ENCODE results near the gene WASF3.

WASF3 gene

GRCh38 chr13:26557393-26558073 is at the start of gene WASF3:
Gene WASF3 (plus strand): TSS chr13:26557683. CDS start chr13:26642271, 84,588 bp downstream.
- Histone ChIP-seq H3K27ac (ENCODE audit: low read depth, low read length) (peak within 1 kb of the TSS; percentile 52), H3K4me3 (ENCODE audit: low read depth in 1 of 2, low read length in 2 of 2) (peak within 1 kb of the TSS; percentile 63 to 85), H3K27me3 (ENCODE audit: control insufficient read depth in 1 of 2, insufficient read depth in 2 of 2, low read length in 2 of 2) (peaks cover 0 to 4% of the 10 kb centered on the region in 2 donors), H3K9me3 (ENCODE audit: low read length) (no peaks in the 10 kb centered on the region), H3K9ac (ENCODE audit: low read length) (no peak within 1 kb of the TSS), H3K36me3 (ENCODE audit: insufficient read depth, low read length) (no peaks in the 10 kb centered on the region), H3K4me1 (ENCODE audit: insufficient read depth, low read length) (no peaks in the 10 kb centered on the region)

GRCh38 chr13:26508885-26509284 is 48.6 kb upstream of the WASF3 start:
- Histone ChIP-seq H3K9me3 (ENCODE audit: low read length) (no peaks in the 10 kb centered on the region), H3K27ac (ENCODE audit: low read depth, low read length) (no peak overlapping the region), H3K9ac (ENCODE audit: low read length) (no peak overlapping the region), H3K4me3 (ENCODE audit: low read depth in 1 of 2, low read length in 2 of 2) (no peak overlapping the region), H3K27me3 (ENCODE audit: control insufficient read depth in 1 of 2, insufficient read depth in 2 of 2, low read length in 2 of 2) (no peaks in the 10 kb centered on the region), H3K4me1 (ENCODE audit: insufficient read depth, low read length) (no peaks in the 10 kb centered on the region), H3K36me3 (ENCODE audit: insufficient read depth, low read length) (no peaks in the 10 kb centered on the region)

GRCh38 chr13:26509491-26509890 is 48.0 kb upstream of the WASF3 start:
- Histone ChIP-seq H3K4me1 (ENCODE audit: insufficient read depth, low read length) (no peaks in the 10 kb centered on the region), H3K27ac (ENCODE audit: low read depth, low read length) (no peak overlapping the region), H3K9ac (ENCODE audit: low read length) (no peak overlapping the region), H3K36me3 (ENCODE audit: insufficient read depth, low read length) (no peaks in the 10 kb centered on the region), H3K4me3 (ENCODE audit: low read depth in 1 of 2, low read length in 2 of 2) (no peak overlapping the region), H3K9me3 (ENCODE audit: low read length) (no peaks in the 10 kb centered on the region), H3K27me3 (ENCODE audit: control insufficient read depth in 1 of 2, insufficient read depth in 2 of 2, low read length in 2 of 2) (no peaks in the 10 kb centered on the region)

- H3K36me3 ChIP-seq (ENCODE audit: insufficient read depth, low read length), result no peaks in the 10 kb centered on the region
- H3K9me3 ChIP-seq (ENCODE audit: low read length), result no peaks in the 10 kb centered on the region
- H3K27ac ChIP-seq (ENCODE audit: low read depth, low read length), result no peak overlapping the region
- no peaks in the 10 kb centered on the region for H3K27me3 ChIP-seq (ENCODE audit: control insufficient read depth in 1 of 2, insufficient read depth in 2 of 2, low read length in 2 of 2)
- H3K4me3 ChIP-seq (ENCODE audit: low read depth in 1 of 2, low read length in 2 of 2), result no peak overlapping the region
- no peaks in the 10 kb centered on the region for H3K4me1 ChIP-seq (ENCODE audit: insufficient read depth, low read length)
- no peak overlapping the region for H3K9ac ChIP-seq (ENCODE audit: low read length)
These were observed 43.6 kb upstream of the WASF3 start for GRCh38 chr13:26513931-26514330.

GRCh38 chr13:26515721-26516120 is 41.8 kb upstream of the WASF3 start:
- H3K4me3 ChIP-seq (ENCODE audit: low read depth in 1 of 2, low read length in 2 of 2), result no peak overlapping the region
- no peaks in the 10 kb centered on the region for H3K27me3 ChIP-seq (ENCODE audit: control insufficient read depth in 1 of 2, insufficient read depth in 2 of 2, low read length in 2 of 2)
- H3K9ac ChIP-seq (ENCODE audit: low read length), result no peak overlapping the region
- no peaks in the 10 kb centered on the region for H3K9me3 ChIP-seq (ENCODE audit: low read length)
- no peak overlapping the region for H3K27ac ChIP-seq (ENCODE audit: low read depth, low read length)
- H3K36me3 ChIP-seq (ENCODE audit: insufficient read depth, low read length), result no peaks in the 10 kb centered on the region
- no peaks in the 10 kb centered on the region for H3K4me1 ChIP-seq (ENCODE audit: insufficient read depth, low read length)

- H3K9me3 ChIP-seq (ENCODE audit: low read length), result no peaks in the 10 kb centered on the region
- no peak overlapping the region for H3K27ac ChIP-seq (ENCODE audit: low read depth, low read length)
- no peak overlapping the region for H3K9ac ChIP-seq (ENCODE audit: low read length)
These were observed 39.5 kb upstream of the WASF3 start for GRCh38 chr13:26517936-26518335.

GRCh38 chr13:26518451-26518959 is 39.0 kb upstream of the WASF3 start:
- no peak overlapping the region for H3K9ac ChIP-seq (ENCODE audit: low read length)
- H3K4me1 ChIP-seq (ENCODE audit: insufficient read depth, low read length), result no peaks in the 10 kb centered on the region
- no peak overlapping the region for H3K4me3 ChIP-seq (ENCODE audit: low read depth in 1 of 2, low read length in 2 of 2)
- no peak overlapping the region for H3K27ac ChIP-seq (ENCODE audit: low read depth, low read length)
- H3K27me3 ChIP-seq (ENCODE audit: control insufficient read depth in 1 of 2, insufficient read depth in 2 of 2, low read length in 2 of 2), result no peaks in the 10 kb centered on the region
- no peaks in the 10 kb centered on the region for H3K36me3 ChIP-seq (ENCODE audit: insufficient read depth, low read length)
- no peaks in the 10 kb centered on the region for H3K9me3 ChIP-seq (ENCODE audit: low read length)

More at GRCh38 chr13:26517936-26518335, 39.5 kb upstream of the WASF3 start:
- Histone ChIP-seq H3K36me3 (ENCODE audit: insufficient read depth, low read length) (no peaks in the 10 kb centered on the region), H3K4me3 (ENCODE audit: low read depth in 1 of 2, low read length in 2 of 2) (no peak overlapping the region), H3K4me1 (ENCODE audit: insufficient read depth, low read length) (no peaks in the 10 kb centered on the region), H3K27me3 (ENCODE audit: control insufficient read depth in 1 of 2, insufficient read depth in 2 of 2, low read length in 2 of 2) (no peaks in the 10 kb centered on the region)

- no peak overlapping the region for H3K9ac ChIP-seq (ENCODE audit: low read length)
- no peaks in the 10 kb centered on the region for H3K36me3 ChIP-seq (ENCODE audit: insufficient read depth, low read length)
- H3K27me3 ChIP-seq (ENCODE audit: control insufficient read depth in 1 of 2, insufficient read depth in 2 of 2, low read length in 2 of 2), result no peaks in the 10 kb centered on the region
- H3K9me3 ChIP-seq (ENCODE audit: low read length), result no peaks in the 10 kb centered on the region
- H3K4me1 ChIP-seq (ENCODE audit: insufficient read depth, low read length), result no peaks in the 10 kb centered on the region
- H3K4me3 ChIP-seq (ENCODE audit: low read depth in 1 of 2, low read length in 2 of 2), result no peak overlapping the region
- no peak overlapping the region for H3K27ac ChIP-seq (ENCODE audit: low read depth, low read length)
These were observed 34.9 kb upstream of the WASF3 start for GRCh38 chr13:26522571-26522970.

- H3K4me1 ChIP-seq (ENCODE audit: insufficient read depth, low read length), result no peaks in the 10 kb centered on the region
These were observed 34.5 kb upstream of the WASF3 start for GRCh38 chr13:26523007-26523406.

GRCh38 chr13:26525528-26525927 is 32.0 kb upstream of the WASF3 start:
- Histone ChIP-seq H3K27me3 (ENCODE audit: control insufficient read depth in 1 of 2, insufficient read depth in 2 of 2, low read length in 2 of 2) (no peaks in the 10 kb centered on the region), H3K9ac (ENCODE audit: low read length) (no peak overlapping the region), H3K4me3 (ENCODE audit: low read depth in 1 of 2, low read length in 2 of 2) (no peak overlapping the region), H3K9me3 (ENCODE audit: low read length) (no peaks in the 10 kb centered on the region), H3K4me1 (ENCODE audit: insufficient read depth, low read length) (no peaks in the 10 kb centered on the region), H3K27ac (ENCODE audit: low read depth, low read length) (no peak overlapping the region), H3K36me3 (ENCODE audit: insufficient read depth, low read length) (no peaks in the 10 kb centered on the region)

More at GRCh38 chr13:26523007-26523406, 34.5 kb upstream of the WASF3 start:
- Histone ChIP-seq H3K4me3 (ENCODE audit: low read depth in 1 of 2, low read length in 2 of 2) (no peak overlapping the region), H3K27me3 (ENCODE audit: control insufficient read depth in 1 of 2, insufficient read depth in 2 of 2, low read length in 2 of 2) (no peaks in the 10 kb centered on the region), H3K36me3 (ENCODE audit: insufficient read depth, low read length) (no peaks in the 10 kb centered on the region), H3K9me3 (ENCODE audit: low read length) (no peaks in the 10 kb centered on the region), H3K27ac (ENCODE audit: low read depth, low read length) (no peak overlapping the region), H3K9ac (ENCODE audit: low read length) (no peak overlapping the region)

GRCh38 chr13:26526702-26527216 is 30.7 kb upstream of the WASF3 start:
- H3K36me3 ChIP-seq (ENCODE audit: insufficient read depth, low read length), result no peaks in the 10 kb centered on the region
- H3K27me3 ChIP-seq (ENCODE audit: control insufficient read depth in 1 of 2, insufficient read depth in 2 of 2, low read length in 2 of 2), result no peaks in the 10 kb centered on the region
- no peaks in the 10 kb centered on the region for H3K9me3 ChIP-seq (ENCODE audit: low read length)
- H3K27ac ChIP-seq (ENCODE audit: low read depth, low read length), result no peak overlapping the region
- H3K4me3 ChIP-seq (ENCODE audit: low read depth in 1 of 2, low read length in 2 of 2), result no peak overlapping the region
- no peak overlapping the region for H3K9ac ChIP-seq (ENCODE audit: low read length)
- no peaks in the 10 kb centered on the region for H3K4me1 ChIP-seq (ENCODE audit: insufficient read depth, low read length)

- Histone ChIP-seq H3K4me3 (ENCODE audit: low read depth in 1 of 2, low read length in 2 of 2) (no peak overlapping the region), H3K9me3 (ENCODE audit: low read length) (no peaks in the 10 kb centered on the region), H3K27me3 (ENCODE audit: control insufficient read depth in 1 of 2, insufficient read depth in 2 of 2, low read length in 2 of 2) (no peaks in the 10 kb centered on the region), H3K4me1 (ENCODE audit: insufficient read depth, low read length) (no peaks in the 10 kb centered on the region), H3K27ac (ENCODE audit: low read depth, low read length) (no peak overlapping the region), H3K9ac (ENCODE audit: low read length) (no peak overlapping the region), H3K36me3 (ENCODE audit: insufficient read depth, low read length) (no peaks in the 10 kb centered on the region)
These were observed 29.0 kb upstream of the WASF3 start for GRCh38 chr13:26528527-26528926.

Measured in muscle layer of colon (tissue), 2 donors.